ENCODE measurements around the gene STRIP1.
A peak's percentile ranks its signal among the peaks of the same experiment; 100 is the strongest.

The STRIP1 gene

GRCh38 chr1:110050602-110051261 lies 16.3 kb downstream of the STRIP1 start:
- DNase-seq (ENCODE audit: low spot score): no peak

- DNase-seq (ENCODE audit: low spot score): no peak
Measured at GRCh38 chr1:110051262-110051648, 16.8 kb downstream of the STRIP1 start.

GRCh38 chr1:110053552-110054428 lies 19.4 kb downstream of the STRIP1 start:
- peak; percentile 79 for DNase-seq (ENCODE audit: low spot score)

GRCh38 chr1:110055493-110056284 lies 21.3 kb downstream of the STRIP1 start:
- no peak for DNase-seq (ENCODE audit: low spot score)

GRCh38 chr1:110056285-110056683 lies 21.9 kb downstream of the STRIP1 start:
- DNase-seq (ENCODE audit: low spot score): no peak

GRCh38 chr1:110056776-110057175 lies 22.4 kb downstream of the STRIP1 start:
- no peak for DNase-seq (ENCODE audit: low spot score)

GRCh38 chr1:110057963-110058518 lies 23.6 kb downstream of the STRIP1 start:
- DNase-seq (ENCODE audit: low spot score): no peak

GRCh38 chr1:110058591-110058990 lies 24.2 kb downstream of the STRIP1 start:
- DNase-seq (ENCODE audit: low spot score): no peak

- no peak for DNase-seq (ENCODE audit: low spot score)
Measured at GRCh38 chr1:110059133-110059863, 24.9 kb downstream of the STRIP1 start.

- DNase-seq (ENCODE audit: low spot score): no peak
Measured at GRCh38 chr1:110060034-110060661, 25.7 kb downstream of the STRIP1 start.

GRCh38 chr1:110060662-110061060 lies 26.2 kb downstream of the STRIP1 start:
- no peak for DNase-seq (ENCODE audit: low spot score)

GRCh38 chr1:110061341-110061740 lies 26.9 kb downstream of the STRIP1 start:
- DNase-seq (ENCODE audit: low spot score): no peak

- no peak for DNase-seq (ENCODE audit: low spot score)
Measured at GRCh38 chr1:110062612-110063011, 28.2 kb downstream of the STRIP1 start.

GRCh38 chr1:110063781-110064180 lies 29.4 kb downstream of the STRIP1 start:
- DNase-seq (ENCODE audit: low spot score): no peak

- DNase-seq (ENCODE audit: low spot score): no peak
Measured at GRCh38 chr1:110064576-110065337, 30.3 kb downstream of the STRIP1 start.

- DNase-seq (ENCODE audit: low spot score): no peak
Measured at GRCh38 chr1:110065841-110066240, 31.4 kb downstream of the STRIP1 start.

- DNase-seq (ENCODE audit: low spot score): no peak
Measured at GRCh38 chr1:110067479-110067892, 33.1 kb downstream of the STRIP1 start.

GRCh38 chr1:110067893-110068645 lies 33.6 kb downstream of the STRIP1 start:
- DNase-seq (ENCODE audit: low spot score): no peak

- no peak for DNase-seq (ENCODE audit: low spot score)
Measured at GRCh38 chr1:110068646-110069403, 34.4 kb downstream of the STRIP1 start.

Measured in left forelimb (tissue), 1 donor.